ENCODE results near the gene ZNF319.

DNA sequence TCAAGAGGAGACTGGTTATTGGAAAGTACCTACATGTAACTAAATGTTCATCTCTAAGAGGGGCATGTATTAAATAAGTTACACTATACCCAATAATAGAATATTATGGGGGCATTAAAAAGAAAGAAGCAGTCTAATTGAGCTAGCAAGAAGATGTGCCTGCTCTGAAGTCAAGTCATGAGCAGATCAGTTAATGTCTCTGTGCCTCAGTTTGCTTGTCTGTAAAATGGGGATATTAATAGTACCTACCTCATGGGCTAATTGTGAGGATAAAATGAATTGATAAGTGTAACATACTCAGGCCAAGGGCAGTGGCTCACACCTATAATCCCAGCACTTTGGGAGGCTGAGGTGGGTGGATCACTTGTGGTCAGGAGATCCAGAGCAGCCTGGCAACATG is 32.6 kb downstream of the ZNF319 start:
- TF ChIP-seq GATA3 (IDR thresholded peaks at IDR 0.05; ENCODE audit: low read depth, low read length) (no peak), GATA2 (IDR thresholded peaks at IDR 0.05; ENCODE audit: low read depth, low read length) (no peak)

Data from SH-SY5Y (cell line).